ENCODE data around the gene CAMK1G. TPM values are rescaled to one million over a fixed set of nuclear protein-coding genes. Genes with fewer than 3 reads are reported as not detected.

The CAMK1G gene
- total and polyA plus RNA-seq, 8 donors, result 0.29 to 9.9 (median 8.2) TPM

GRCh38 chr1:209621286-209621685 is 37.8 kb downstream of the CAMK1G start:
- H3K4me1 ChIP-seq, result peaks cover 3 to 25% of the 10 kb centered on the region in 2 donors
- H3K9me3 ChIP-seq, result no peaks in the 10 kb centered on the region
- H3K27me3 ChIP-seq, result no peaks in the 10 kb centered on the region
- peaks cover 0 to 57% of the 10 kb centered on the region in 2 donors for H3K36me3 ChIP-seq
- ATAC-seq (no peak), DNase-seq (no peak)
- TF ChIP-seq CTCF (IDR thresholded peaks at IDR 0.05), result no peak
- H3K27ac ChIP-seq, result no peak overlapping the region
- H3K4me3 ChIP-seq, result no peak overlapping the region
- intact Hi-C loops (cut with DNase I), result no loop called here

GRCh38 chr1:209621741-209622655 is 38.5 kb downstream of the CAMK1G start:
- no peaks in the 10 kb centered on the region for H3K27me3 ChIP-seq
- peaks cover 0 to 55% of the 10 kb centered on the region in 2 donors for H3K36me3 ChIP-seq
- no peak overlapping the region for H3K27ac ChIP-seq
- H3K4me1 ChIP-seq, result peaks cover 3 to 32% of the 10 kb centered on the region in 2 donors
- intact Hi-C loops (cut with DNase I), result no loop called here
- H3K4me3 ChIP-seq, result no peak overlapping the region
- TF ChIP-seq CTCF (IDR thresholded peaks at IDR 0.05), result no peak
- DNase-seq, result no peak
- no peak for ATAC-seq
- H3K9me3 ChIP-seq, result no peaks in the 10 kb centered on the region

- H3K27ac ChIP-seq, result no peak overlapping the region
- H3K27me3 ChIP-seq, result no peaks in the 10 kb centered on the region
- H3K36me3 ChIP-seq, result peaks cover 0 to 52% of the 10 kb centered on the region in 2 donors
- no peak for ATAC-seq
- no peak overlapping the region for H3K4me3 ChIP-seq
- intact Hi-C loops (cut with DNase I), result no loop called here
- peaks cover 3 to 41% of the 10 kb centered on the region in 2 donors for H3K4me1 ChIP-seq
- no peak for TF ChIP-seq CTCF (IDR thresholded peaks at IDR 0.05)
- no peak for DNase-seq
- H3K9me3 ChIP-seq, result no peaks in the 10 kb centered on the region
Observed at GRCh38 chr1:209622841-209623829, 39.6 kb downstream of the CAMK1G start.

- no peak for TF ChIP-seq CTCF (IDR thresholded peaks at IDR 0.05)
- Histone ChIP-seq H3K36me3 (peaks cover 0 to 48% of the 10 kb centered on the region in 2 donors), H3K27ac (no peak overlapping the region), H3K4me3 (no peak overlapping the region), H3K4me1 (peaks cover 3 to 33% of the 10 kb centered on the region in 2 donors), H3K27me3 (no peaks in the 10 kb centered on the region), H3K9me3 (no peaks in the 10 kb centered on the region)
- ATAC-seq, result no peak
- no peak for DNase-seq
- intact Hi-C loops (cut with DNase I), result loop anchor here in 1 of 2 donors (5.0 kb wide), 1 partner anchor 48 kb away; no protein-coding TSS in a partner anchor
Observed at GRCh38 chr1:209624558-209625549, 41.3 kb downstream of the CAMK1G start.
